ENCODE results near the gene NT5DC1.
"Not testable (repeated sequence)": the region's sequence is repeated elsewhere in the genome, so short reads cannot be mapped to it uniquely, and the experiment has no call there.

- not testable (repeated sequence) for TF ChIP-seq CTCF (IDR thresholded peaks at IDR 0.05; ENCODE audit: insufficient read depth, low read depth, low read length); EZH2 (IDR thresholded peaks at IDR 0.05; ENCODE audit: insufficient read depth, low read length)
These were observed 4.4 kb upstream of the NT5DC1 start for GRCh38 chr6:116096048-116096759.

All from astrocyte (in vitro differentiated cells and primary cell).